ENCODE measurements around the gene COA1.

DNA sequence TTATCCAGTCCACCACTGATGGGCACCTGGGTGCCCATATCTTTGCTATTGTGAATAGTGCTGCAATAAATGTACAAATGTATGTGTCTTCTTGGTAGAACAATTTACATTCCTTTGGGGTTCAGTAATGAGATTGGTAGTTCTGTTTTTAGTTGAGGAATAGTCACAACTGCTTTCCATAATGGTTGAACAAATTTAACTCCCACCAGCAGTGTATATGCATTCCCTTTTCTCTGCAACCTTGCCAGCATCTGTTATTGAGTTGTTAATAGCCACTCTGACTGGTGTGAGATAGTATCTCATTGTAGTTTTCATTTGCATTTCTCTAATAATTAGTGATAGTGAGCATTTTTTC, 27.8 kb downstream of the COA1 start:
- TF ChIP-seq, protein P1, sequence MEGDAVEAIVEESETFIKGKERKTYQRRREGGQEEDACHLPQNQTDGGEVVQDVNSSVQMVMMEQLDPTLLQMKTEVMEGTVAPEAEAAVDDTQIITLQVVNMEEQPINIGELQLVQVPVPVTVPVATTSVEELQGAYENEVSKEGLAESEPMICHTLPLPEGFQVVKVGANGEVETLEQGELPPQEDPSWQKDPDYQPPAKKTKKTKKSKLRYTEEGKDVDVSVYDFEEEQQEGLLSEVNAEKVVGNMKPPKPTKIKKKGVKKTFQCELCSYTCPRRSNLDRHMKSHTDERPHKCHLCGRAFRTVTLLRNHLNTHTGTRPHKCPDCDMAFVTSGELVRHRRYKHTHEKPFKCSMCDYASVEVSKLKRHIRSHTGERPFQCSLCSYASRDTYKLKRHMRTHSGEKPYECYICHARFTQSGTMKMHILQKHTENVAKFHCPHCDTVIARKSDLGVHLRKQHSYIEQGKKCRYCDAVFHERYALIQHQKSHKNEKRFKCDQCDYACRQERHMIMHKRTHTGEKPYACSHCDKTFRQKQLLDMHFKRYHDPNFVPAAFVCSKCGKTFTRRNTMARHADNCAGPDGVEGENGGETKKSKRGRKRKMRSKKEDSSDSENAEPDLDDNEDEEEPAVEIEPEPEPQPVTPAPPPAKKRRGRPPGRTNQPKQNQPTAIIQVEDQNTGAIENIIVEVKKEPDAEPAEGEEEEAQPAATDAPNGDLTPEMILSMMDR (IDR thresholded peaks at IDR 0.05) = no peak
- no peak for TF ChIP-seq POLR2A (IDR thresholded peaks at IDR 0.05)

All from esophagus squamous epithelium (tissue), 4 donors.